HG03139 (cell line): ENCODE data around the gene HNF1A.

Experiments used
- ATAC-seq: cut with Tn5 transposase; IDR thresholded peaks from one replicate; pipeline ENCODE4 v1.9.1; 2021; ENCODE audit not compliant: unreplicated experiment

Gene HNF1A

GRCh38 chr12:120988234-120988633, 9.9 kb downstream of the HNF1A start:
- no peak for ATAC-seq

DNA sequence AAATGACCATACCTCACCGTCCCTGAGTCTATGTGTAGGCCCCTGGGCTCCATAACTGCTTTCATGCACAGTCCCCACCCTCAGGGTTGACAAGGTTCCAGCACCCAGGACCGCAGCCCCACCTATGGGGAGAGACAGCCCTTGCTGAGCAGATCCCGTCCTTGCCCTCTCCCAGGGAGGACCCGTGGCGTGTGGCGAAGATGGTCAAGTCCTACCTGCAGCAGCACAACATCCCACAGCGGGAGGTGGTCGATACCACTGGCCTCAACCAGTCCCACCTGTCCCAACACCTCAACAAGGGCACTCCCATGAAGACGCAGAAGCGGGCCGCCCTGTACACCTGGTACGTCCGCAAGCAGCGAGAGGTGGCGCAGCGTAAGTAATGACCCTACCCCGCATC, 10.3 kb downstream of the HNF1A start:
- ATAC-seq, result no peak

DNA sequence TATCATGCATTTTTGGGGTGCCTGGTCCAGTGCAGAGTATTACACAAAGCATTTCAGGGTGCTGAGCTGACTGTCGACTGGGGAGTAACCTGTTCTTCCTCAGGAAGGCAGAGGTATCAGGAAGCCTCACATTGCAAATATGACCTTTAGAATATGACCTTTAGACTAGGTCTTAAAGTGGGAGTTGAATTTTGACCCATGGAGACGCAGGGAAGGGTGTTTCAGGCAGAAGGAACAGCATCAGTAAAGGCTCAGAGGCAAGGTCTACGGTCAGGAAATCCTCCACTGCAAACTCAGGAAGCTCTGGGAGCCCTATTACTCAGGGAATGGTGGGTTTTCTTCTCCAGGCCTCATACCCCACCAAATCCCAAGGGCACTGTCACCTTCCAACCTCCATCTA, 11.3 kb downstream of the HNF1A start:
- ATAC-seq, result no peak

DNA sequence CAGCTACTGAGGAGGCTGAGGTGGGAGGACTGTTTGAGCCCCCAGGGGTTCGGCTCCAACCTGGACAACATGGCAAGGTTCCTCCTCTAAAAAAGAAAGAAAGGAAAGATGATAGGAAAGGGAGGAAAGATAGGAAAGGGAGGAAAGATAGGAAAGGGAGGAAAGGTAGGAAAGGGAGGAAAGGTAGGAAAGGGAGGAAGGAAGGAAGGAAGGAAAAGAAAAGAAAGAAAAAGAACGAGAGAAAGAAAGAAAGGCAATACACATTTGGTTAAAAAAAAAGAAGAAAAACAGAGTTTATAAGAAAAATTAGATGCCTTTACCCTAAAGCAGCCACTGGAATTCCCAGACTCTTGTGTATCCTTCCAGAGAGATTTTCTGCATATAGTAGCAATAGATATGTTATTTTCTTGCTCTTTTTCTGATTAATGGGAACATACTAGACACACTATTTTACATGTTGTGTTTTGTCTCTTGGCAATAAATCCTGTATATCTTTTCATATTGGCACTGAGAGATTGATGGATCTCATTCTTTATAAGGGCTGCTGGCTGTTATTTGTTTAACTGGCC, 12.2 kb downstream of the HNF1A start:
- ATAC-seq, result no peak

- no peak for ATAC-seq
These were observed 13.6 kb downstream of the HNF1A start for GRCh38 chr12:120991965-120992364.

DNA sequence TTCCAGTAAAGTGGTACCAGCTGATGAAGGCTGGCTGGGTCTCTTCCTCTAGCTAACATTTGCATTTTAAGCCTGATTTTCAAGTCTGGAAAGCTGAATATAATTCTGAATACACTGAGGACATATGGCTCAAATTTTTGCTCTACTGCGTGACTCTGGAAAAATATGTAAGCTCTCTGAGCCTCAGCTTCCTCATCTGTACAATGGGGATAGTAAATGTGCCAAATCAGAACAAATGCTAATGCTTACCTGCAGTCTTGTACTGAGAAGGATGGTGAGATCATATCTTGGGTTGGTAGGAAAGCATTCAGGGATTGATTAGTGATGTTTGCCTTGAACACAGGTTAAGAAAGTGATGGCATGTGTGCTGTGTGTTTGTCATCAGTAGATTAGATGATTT, 14.6 kb downstream of the HNF1A start:
- no peak for ATAC-seq

GRCh38 chr12:120993496-120993895, 15.2 kb downstream of the HNF1A start:
- ATAC-seq, result no peak

- ATAC-seq, result no peak
These were observed 15.7 kb downstream of the HNF1A start for GRCh38 chr12:120994059-120994458.

GRCh38 chr12:120994589-120995337, 16.4 kb downstream of the HNF1A start:
- ATAC-seq, result no peak

DNA sequence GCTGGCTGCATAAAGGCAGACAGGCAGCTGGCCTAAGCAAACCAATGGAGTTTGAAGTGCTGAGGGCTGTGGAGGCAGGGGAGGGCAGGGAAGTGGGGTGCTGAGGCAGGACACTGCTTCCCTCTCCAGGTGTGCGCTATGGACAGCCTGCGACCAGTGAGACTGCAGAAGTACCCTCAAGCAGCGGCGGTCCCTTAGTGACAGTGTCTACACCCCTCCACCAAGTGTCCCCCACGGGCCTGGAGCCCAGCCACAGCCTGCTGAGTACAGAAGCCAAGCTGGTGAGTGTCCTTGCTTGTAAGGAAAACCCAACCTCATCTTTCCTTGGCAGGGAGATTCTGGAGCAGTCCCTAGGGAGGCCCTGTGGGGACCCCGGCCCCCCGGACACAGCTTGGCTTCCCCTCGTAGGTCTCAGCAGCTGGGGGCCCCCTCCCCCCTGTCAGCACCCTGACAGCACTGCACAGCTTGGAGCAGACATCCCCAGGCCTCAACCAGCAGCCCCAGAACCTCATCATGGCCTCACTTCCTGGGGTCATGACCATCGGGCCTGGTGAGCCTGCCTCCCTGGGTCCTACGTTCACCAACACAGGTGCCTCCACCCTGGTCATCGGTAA, 17.9 kb downstream of the HNF1A start:
- no peak for ATAC-seq

GRCh38 chr12:120997448-120997847, 19.1 kb downstream of the HNF1A start:
- no peak for ATAC-seq

DNA sequence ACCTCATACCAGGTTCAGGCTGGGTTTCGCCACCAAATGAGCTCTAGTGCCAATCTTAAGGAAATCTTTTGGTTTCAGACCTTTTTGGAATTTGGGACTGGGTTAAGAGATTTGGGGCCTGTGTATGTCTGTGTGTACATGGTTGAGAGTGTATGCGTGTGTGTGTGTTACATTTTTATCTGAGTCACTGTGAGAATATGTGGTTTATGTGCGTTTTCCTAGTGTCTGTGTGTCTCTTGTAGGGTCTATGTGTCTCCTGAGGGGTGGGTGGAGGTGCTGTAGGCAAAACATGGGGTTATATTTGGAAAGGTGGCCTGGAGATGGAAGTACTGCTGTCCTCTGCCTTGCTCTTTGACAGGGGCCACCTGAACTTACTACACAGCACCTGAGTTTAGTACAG, 20.1 kb downstream of the HNF1A start:
- no peak for ATAC-seq

GRCh38 chr12:120999191-121000120, 21.1 kb downstream of the HNF1A start:
- ATAC-seq, result no peak

GRCh38 chr12:121000530-121000929, 22.2 kb downstream of the HNF1A start:
- ATAC-seq, result no peak

- no peak for ATAC-seq
These were observed 22.7 kb downstream of the HNF1A start for GRCh38 chr12:121001060-121001459.

GRCh38 chr12:121001841-121002483, 23.6 kb downstream of the HNF1A start:
- no peak for ATAC-seq

DNA sequence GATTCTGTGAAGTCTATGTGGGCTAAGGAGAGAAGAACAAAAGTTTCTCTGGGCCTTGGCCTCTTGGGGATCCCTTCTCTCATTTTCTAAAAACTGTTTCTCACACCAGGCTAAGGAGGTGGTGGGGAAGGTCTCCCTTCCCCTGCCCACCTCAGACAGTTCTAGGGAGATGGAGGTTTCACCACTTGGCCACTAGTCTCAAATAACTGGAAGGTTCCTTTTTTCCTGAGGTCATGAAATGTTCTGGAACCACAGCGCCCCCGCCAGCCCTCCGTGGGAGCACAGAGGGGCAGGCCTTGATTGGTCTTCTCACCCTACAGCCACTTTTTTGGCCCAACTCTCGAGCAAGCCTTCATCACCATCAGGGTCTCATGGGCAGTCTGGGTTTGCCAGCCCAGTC, 25.3 kb downstream of the HNF1A start:
- ATAC-seq, result no peak

DNA sequence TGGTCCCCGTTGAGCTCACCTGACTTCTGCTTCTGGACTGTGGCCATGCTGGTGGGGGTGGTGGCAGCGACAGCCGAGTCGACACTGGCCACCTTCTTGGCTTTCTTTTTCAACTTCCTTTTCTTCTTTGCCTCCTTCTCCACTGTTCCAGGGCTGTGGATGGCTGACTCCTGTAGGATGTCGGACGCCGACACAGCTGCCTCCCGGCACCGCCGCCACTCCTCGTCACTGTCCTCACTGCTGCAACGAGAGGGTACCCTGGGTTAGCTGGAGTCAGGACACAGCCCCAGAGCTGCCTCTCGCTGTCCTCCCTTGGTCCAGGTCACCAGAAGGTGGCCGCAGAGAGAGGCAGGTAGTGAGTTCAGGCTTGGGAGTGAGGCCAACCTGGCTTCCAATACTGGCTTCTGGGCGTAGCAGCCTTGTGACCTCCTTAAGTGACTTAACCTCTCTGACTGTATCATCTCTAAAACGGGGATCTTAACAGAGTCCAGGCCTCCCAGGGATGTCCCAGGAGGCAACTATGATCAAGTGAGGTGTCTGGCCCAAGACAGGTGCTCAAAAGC, 26.0 kb downstream of the HNF1A start:
- ATAC-seq, result no peak

DNA sequence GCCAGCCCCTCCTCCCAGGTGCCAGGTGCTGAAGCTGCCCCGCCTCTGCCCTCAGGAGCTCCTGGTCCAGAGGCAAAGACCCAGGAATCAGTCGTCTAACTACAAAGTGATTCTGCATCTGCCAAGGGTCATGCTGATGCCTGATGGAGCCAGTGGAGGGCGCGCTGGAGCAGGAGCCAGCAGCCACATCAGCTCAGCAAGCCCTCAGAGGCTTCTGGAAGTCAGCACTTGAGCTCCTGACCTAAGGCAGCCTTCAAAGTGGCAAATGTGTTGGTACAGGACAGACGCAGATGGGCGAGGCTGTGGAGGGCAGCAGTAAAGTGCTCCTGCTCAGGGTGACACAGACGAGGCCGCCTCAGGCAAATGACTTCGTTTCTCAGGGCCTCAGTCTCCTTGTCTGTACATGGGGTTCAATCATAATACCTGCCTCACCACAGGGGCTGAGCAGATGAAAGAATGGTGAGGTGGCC, 27.0 kb downstream of the HNF1A start:
- no peak for ATAC-seq

GRCh38 chr12:121008347-121009098, 30.2 kb downstream of the HNF1A start:
- ATAC-seq, result no peak
